Glutamatergic neuron (in vitro differentiated cells): ENCODE results near the gene SGTA. TPM values are rescaled to one million over a fixed set of nuclear protein-coding genes. Genes with fewer than 3 reads are reported as not detected.
A peak's percentile ranks its signal among the peaks of the same experiment; 100 is the strongest.
"Not testable (repeated sequence)": the region's sequence is repeated elsewhere in the genome, so short reads cannot be mapped to it uniquely, and the experiment has no call there.

Experiments used
- DNase-seq: peaks from one replicate; pipeline ENCODE4 v3.0.0; 2022
- H3K27ac Mint-ChIP-seq: one replicate; pipeline ENCODE4 v1.8.0; 2020; ENCODE audit warnings: mild to moderate bottlenecking, mixed read lengths, inconsistent platforms; ENCODE audit not compliant: unreplicated experiment
- H3K27me3 Mint-ChIP-seq: one replicate; pipeline ENCODE4 v1.8.0; 2020; ENCODE audit warnings: mild to moderate bottlenecking, moderate library complexity, mixed read lengths, inconsistent platforms; ENCODE audit not compliant: unreplicated experiment
- H3K36me3 Mint-ChIP-seq: one replicate; pipeline ENCODE4 v1.8.0; 2020; ENCODE audit warnings: mild to moderate bottlenecking, mixed read lengths, inconsistent platforms; ENCODE audit not compliant: unreplicated experiment
- H3K4me1 Mint-ChIP-seq: one replicate; pipeline ENCODE4 v1.8.0; 2020; ENCODE audit warnings: mild to moderate bottlenecking, low read depth, mixed read lengths, inconsistent platforms; ENCODE audit not compliant: unreplicated experiment
- H3K4me3 Mint-ChIP-seq: one replicate; pipeline ENCODE4 v1.8.0; 2020; ENCODE audit warnings: mild to moderate bottlenecking, mixed read lengths, inconsistent platforms; ENCODE audit not compliant: unreplicated experiment
- H3K9me3 Mint-ChIP-seq: one replicate; pipeline ENCODE4 v1.8.0; 2020; ENCODE audit warnings: mild to moderate bottlenecking, moderate library complexity, mixed read lengths, inconsistent platforms; ENCODE audit not compliant: unreplicated experiment
- total RNA-seq: library from RNA; stranded (reverse); fragmentation: NEBNext Ultra II Directional; extraction: Animal tissue kit (Norgen Biotek cat#: 25700); gene quantifications from one replicate; pipeline ENCODE4 v1.2.1, GENCODE V29; 2021; ENCODE audit not compliant: unreplicated experiment
- TF ChIP-seq, protein P1 (sequence below): fragments of 200-600 bp; sonication (generic); IDR thresholded peaks from one replicate; pipeline ENCODE4 v1.5.0; 2021; ENCODE audit not compliant: partially characterized antibody, unreplicated experiment

The SGTA gene
- total RNA-seq, 1 donor from 2014 or later: 90.6 TPM

DNA sequence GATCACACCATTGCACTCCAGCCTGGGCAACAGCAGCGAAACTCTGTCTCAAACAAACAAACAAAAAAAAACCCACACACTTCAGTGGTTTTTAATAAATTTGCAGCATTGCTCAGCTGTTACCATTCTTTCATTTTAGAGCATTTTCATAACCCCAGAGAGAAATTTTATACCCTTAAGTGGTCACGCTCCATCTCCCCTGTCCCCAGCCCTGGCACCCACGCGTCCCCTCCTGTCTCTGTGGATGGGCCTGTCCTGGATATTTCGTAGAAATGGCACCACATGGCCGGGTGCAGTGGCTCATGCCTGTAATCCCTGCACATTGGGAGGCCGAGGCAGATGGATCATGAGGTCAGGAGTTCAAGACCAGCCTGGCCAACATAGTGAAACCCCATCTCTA, 10.1 kb upstream of the SGTA start:
- Mint-ChIP-seq H3K36me3 (no peaks in the 10 kb centered on the region), H3K9me3 (peaks cover 1% of the 10 kb centered on the region), H3K27me3 (no peaks in the 10 kb centered on the region)

DNA sequence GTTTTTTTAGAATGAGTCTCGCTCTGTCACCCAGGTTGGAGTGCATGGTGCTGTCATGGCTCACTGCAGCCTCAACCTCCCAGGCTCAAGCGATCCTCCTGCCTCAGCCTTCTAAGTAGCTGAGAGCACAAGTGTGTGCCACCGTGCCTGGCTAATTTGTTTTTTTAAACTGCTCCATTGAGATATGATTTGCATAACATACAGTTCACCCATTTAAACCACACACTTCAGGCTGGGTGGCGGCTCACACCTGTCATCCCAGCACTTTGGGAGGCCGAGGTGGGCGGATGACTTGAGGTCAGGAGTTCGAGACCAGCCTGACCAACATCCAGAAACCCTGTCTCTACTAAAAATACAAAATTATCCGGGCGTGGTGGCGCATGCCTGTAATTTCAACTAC, 9.6 kb upstream of the SGTA start:
- not testable (repeated sequence) for H3K4me1 Mint-ChIP-seq, H3K4me3 Mint-ChIP-seq, H3K36me3 Mint-ChIP-seq, H3K9me3 Mint-ChIP-seq, H3K27ac Mint-ChIP-seq, DNase-seq, H3K27me3 Mint-ChIP-seq

More for the DNA sequence above, 10.1 kb upstream of the SGTA start:
- Mint-ChIP-seq H3K4me1 (peaks cover 2% of the 10 kb centered on the region), H3K4me3 (no peak overlapping the region), H3K27ac (no peak overlapping the region)
- TF ChIP-seq, protein P1, sequence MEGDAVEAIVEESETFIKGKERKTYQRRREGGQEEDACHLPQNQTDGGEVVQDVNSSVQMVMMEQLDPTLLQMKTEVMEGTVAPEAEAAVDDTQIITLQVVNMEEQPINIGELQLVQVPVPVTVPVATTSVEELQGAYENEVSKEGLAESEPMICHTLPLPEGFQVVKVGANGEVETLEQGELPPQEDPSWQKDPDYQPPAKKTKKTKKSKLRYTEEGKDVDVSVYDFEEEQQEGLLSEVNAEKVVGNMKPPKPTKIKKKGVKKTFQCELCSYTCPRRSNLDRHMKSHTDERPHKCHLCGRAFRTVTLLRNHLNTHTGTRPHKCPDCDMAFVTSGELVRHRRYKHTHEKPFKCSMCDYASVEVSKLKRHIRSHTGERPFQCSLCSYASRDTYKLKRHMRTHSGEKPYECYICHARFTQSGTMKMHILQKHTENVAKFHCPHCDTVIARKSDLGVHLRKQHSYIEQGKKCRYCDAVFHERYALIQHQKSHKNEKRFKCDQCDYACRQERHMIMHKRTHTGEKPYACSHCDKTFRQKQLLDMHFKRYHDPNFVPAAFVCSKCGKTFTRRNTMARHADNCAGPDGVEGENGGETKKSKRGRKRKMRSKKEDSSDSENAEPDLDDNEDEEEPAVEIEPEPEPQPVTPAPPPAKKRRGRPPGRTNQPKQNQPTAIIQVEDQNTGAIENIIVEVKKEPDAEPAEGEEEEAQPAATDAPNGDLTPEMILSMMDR: no peak
- no peak for DNase-seq

DNA sequence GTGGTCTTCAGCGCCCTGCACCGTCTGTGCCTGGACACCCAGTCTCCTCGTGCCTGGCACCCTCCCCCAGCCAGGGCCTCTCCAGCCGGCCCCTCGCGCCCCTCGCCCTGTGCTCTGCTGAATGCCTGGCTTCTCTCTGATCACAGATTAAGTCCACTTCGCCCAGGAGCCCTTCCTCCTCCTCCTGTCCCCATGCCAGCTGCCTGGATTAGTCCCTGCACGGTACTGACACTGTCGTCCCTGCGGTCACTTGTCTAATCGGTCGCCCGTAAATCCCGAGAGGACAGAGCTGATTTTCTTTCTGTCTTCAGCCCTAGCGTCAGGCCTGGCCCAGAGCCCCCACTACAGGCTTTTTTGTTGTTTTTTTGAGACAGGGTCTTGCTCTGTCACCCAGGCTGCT, 8.8 kb upstream of the SGTA start:
- peaks cover 3% of the 10 kb centered on the region for H3K4me1 Mint-ChIP-seq

DNA sequence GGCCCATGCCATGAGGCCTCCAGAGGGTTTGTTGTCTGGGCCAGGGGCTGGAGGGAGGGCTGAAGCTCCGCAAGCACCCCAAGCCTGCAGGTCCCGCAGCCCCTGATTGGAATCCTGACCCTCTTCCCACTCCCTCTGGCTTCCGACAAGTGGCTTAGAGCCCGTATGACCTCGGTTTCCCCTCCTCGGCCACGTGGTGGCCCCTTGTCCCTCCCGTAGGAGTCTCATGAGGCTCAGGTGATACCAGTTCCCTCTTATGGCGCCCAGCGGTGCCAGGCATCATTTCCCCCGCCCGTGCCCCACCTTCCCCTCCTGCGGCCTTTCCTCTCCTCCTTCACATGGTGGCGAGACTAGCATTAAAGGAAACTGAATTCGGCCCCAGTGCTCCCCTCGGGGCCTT, 8.4 kb upstream of the SGTA start:
- Mint-ChIP-seq H3K27me3 (no peaks in the 10 kb centered on the region), H3K9me3 (peaks cover 1% of the 10 kb centered on the region), H3K27ac (no peak overlapping the region), H3K36me3 (no peaks in the 10 kb centered on the region), H3K4me3 (no peak overlapping the region), H3K4me1 (peaks cover 3% of the 10 kb centered on the region)
- TF ChIP-seq, protein P1: no peak
- no peak for DNase-seq

More for the DNA sequence above, 8.8 kb upstream of the SGTA start:
- Mint-ChIP-seq H3K36me3 (no peaks in the 10 kb centered on the region), H3K4me3 (no peak overlapping the region), H3K27ac (peak overlapping the region; percentile 66), H3K9me3 (peaks cover 1% of the 10 kb centered on the region), H3K27me3 (no peaks in the 10 kb centered on the region)
- no peak for DNase-seq
- TF ChIP-seq, protein P1: no peak

DNA sequence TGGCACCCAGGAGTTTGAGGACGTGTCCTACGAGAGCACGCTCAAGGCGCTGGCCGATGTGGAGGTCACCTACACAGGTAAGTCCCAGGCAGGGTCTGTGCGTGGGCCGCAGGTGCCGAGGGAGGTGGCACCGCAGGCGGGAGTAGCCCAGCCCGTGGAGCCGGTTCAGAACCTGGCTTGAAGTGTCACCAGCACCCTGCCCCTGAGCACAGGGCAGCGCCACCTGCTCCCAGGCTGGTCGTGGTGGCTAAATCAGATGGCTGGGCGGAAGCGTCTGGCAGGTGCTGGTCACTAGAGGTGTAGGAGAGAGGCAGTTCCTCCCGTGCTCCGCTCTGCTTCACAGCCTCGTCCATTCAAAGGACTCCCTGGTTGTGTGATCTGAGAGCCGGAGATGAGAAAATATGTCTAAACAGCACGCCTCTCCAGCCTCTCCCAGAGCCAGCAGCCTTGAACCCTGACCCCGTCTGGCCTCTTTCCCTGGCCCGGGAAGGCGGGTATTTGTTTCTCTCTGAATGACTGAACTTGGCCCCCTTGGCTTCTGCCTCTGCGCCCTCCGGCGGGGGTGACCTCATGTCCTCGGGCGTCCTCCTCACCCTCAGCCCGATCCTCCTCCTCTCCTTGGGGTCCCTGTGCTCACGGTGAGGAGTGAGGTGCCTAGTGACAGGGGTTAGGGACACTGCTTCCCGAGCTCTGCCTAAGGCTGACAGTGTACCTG, 7.6 kb upstream of the SGTA start:
- no peaks in the 10 kb centered on the region for H3K9me3 Mint-ChIP-seq
- H3K27me3 Mint-ChIP-seq: no peaks in the 10 kb centered on the region
- no peak for DNase-seq
- no peaks in the 10 kb centered on the region for H3K36me3 Mint-ChIP-seq
- no peak overlapping the region for H3K4me3 Mint-ChIP-seq
- TF ChIP-seq, protein P1: no peak
- peaks cover 3% of the 10 kb centered on the region for H3K4me1 Mint-ChIP-seq
- H3K27ac Mint-ChIP-seq: no peak overlapping the region
